Transverse colon (tissue), 4 donors: ENCODE results near the gene IMMP2L. TPM values are rescaled to one million over a fixed set of nuclear protein-coding genes. Genes with fewer than 3 reads are reported as not detected.
"Not testable (repeated sequence)": the region's sequence is repeated elsewhere in the genome, so short reads cannot be mapped to it uniquely, and the experiment has no call there.

Experiments
- DNase-seq: peaks from one replicate; pipeline ENCODE4 v3.0.0-alpha.2; 2019
- H3K27ac ChIP-seq, 4 donors: fragments of 200-600 bp; sonication (generic); 2 replicates each; pipeline ENCODE4 v1.5.1; 2016 to 2018; ENCODE audit warnings: inconsistent platforms in 4 of 4
- H3K27me3 ChIP-seq: fragments of 200-600 bp; sonication (generic); 2 replicates; pipeline ENCODE4 v1.5.1; 2017; ENCODE audit warnings: inconsistent platforms
- H3K36me3 ChIP-seq, 4 donors: fragments of 200-600 bp; sonication (generic); 2 replicates each; pipeline ENCODE4 v1.5.1; 2017 to 2019; ENCODE audit warnings: inconsistent platforms in 4 of 4
- H3K4me1 ChIP-seq, 4 donors: fragments of 200-600 bp; sonication (generic); 2 replicates each; pipeline ENCODE4 v1.5.1; 2017 to 2020; ENCODE audit warnings: inconsistent platforms in 4 of 4
- H3K4me3 ChIP-seq, 4 donors: fragments of 200-600 bp; sonication (generic); 1 replicate in 1 of 4; 2 replicates in 3 of 4; pipeline versions ENCODE4 v1.5.1 to v1.6.1; 2017 to 2019; ENCODE audit warnings: inconsistent platforms in 4 of 4
- H3K9me3 ChIP-seq, 2 donors: fragments of 200-600 bp; sonication (generic); 2 replicates each; pipeline ENCODE4 v1.5.1; 2017 to 2019; ENCODE audit warnings: inconsistent platforms in 2 of 2
- CTCF ChIP-seq, 5 experiments: fragments of 200-600 bp in 3 of 5; fragments of 450-650 bp in 2 of 5; sonication (generic) in 3 of 5; IDR thresholded peaks; 1 replicate in 2 of 5; 2 replicates in 3 of 5; pipeline ENCODE4 v1.5.1; 2016 to 2017; ENCODE audit warnings: antibody characterized with exemption in 5 of 5, inconsistent platforms in 3 of 5, mild to moderate bottlenecking in 2 of 5, moderate library complexity in 1 of 5
- EP300 ChIP-seq: sonication (generic); formaldehyde crosslinking; IDR thresholded peaks from one replicate; pipeline ENCODE4 v1.6.1; 2017; ENCODE audit warnings: antibody characterized with exemption, low read depth
- POLR2A ChIP-seq: fragments of 450-650 bp; IDR thresholded peaks from one replicate; pipeline ENCODE4 v1.6.1; 2016; ENCODE audit warnings: antibody characterized with exemption, mild to moderate bottlenecking, moderate library complexity
- POLR2AphosphoS5 ChIP-seq, 3 donors: sonication (generic); formaldehyde crosslinking; IDR thresholded peaks; one replicate each; pipeline ENCODE4 v1.6.1; 2016; ENCODE audit warnings: antibody characterized with exemption in 3 of 3
- WGBS, 2 donors: methylation state at CpG; one replicate each; pipeline ENCODE4 v1.1.5; 2018; ENCODE audit warnings: low coverage in 1 of 2; 5-methylcytosine and 5-hydroxymethylcytosine counted together
- in situ Hi-C, 4 donors: fragments of 200-750 bp; cut with MboI; loops; one replicate each; pipeline versions ENCODE4 v1.15.0 to v1.15.1; 2017; ENCODE audit warnings: low sequenced_read_pairs in 3 of 4, low pct_ligation_motif_present in 1 of 4, low pct_unique_long_range_greater_than_20kb in 1 of 4
- intact Hi-C: fragments of 100-400 bp; cut with DNase I; formaldehyde crosslinking; loops from one replicate; pipeline ENCODE4 v1.15.1; 2023; ENCODE audit warnings: low total_unique reads
- total RNA-seq, 4 donors: library from RNA; depleted of rRNA; stranded (reverse); fragments of >200 nt; gene quantifications; one replicate each; pipeline ENCODE4 v1.1.0, GENCODE V29; 2016

The IMMP2L gene
- total RNA-seq, 4 donors from 2014 or later, result 8.6 to 69.6 (median 10.9) TPM

- WGBS, 2 donors, result 29 to 64% methylated on average over 1 of the region's 1 CpG
- no peaks in the 10 kb centered on the region for H3K27me3 ChIP-seq
- H3K4me3 ChIP-seq, result no peak overlapping the region
- H3K9me3 ChIP-seq, result no peaks in the 10 kb centered on the region
- DNase-seq, result no peak
- H3K36me3 ChIP-seq, result no peaks in the 10 kb centered on the region
- H3K27ac ChIP-seq, result no peak overlapping the region
- no peak for TF ChIP-seq EP300
- intact Hi-C loops (no loop called here), in situ Hi-C loops (no loop called here)
- H3K4me1 ChIP-seq, result peaks cover 0 to 7% (median 0%) of the 10 kb centered on the region in 4 donors
These were observed 270.2 kb downstream of the IMMP2L start for GRCh38 chr7:111292026-111292470.

GRCh38 chr7:111290982-111291381 lies 271.3 kb downstream of the IMMP2L start:
- in situ Hi-C loops, result no loop called here
- H3K9me3 ChIP-seq, result no peaks in the 10 kb centered on the region
- no peaks in the 10 kb centered on the region for H3K27me3 ChIP-seq
- intact Hi-C loops, result no loop called here
- 75 to 82% methylated on average over 1 of the region's 1 CpG for WGBS, 2 donors
- TF ChIP-seq CTCF (IDR thresholded peaks at IDR 0.05) (no peak), EP300 (no peak), POLR2A (no peak), POLR2AphosphoS5 (IDR thresholded peaks at IDR 0.05) (no peak)
- H3K4me1 ChIP-seq, result peaks cover 0 to 7% (median 0%) of the 10 kb centered on the region in 4 donors
- DNase-seq, result no peak
- no peak overlapping the region for H3K27ac ChIP-seq
- no peak overlapping the region for H3K4me3 ChIP-seq
- no peaks in the 10 kb centered on the region for H3K36me3 ChIP-seq

- DNase-seq, result no peak
- H3K36me3 ChIP-seq, result no peaks in the 10 kb centered on the region
- H3K4me1 ChIP-seq, result peaks cover 0 to 7% (median 0%) of the 10 kb centered on the region in 4 donors
- no peaks in the 10 kb centered on the region for H3K9me3 ChIP-seq
- H3K4me3 ChIP-seq, result no peak overlapping the region
- no peaks in the 10 kb centered on the region for H3K27me3 ChIP-seq
- H3K27ac ChIP-seq, result no peak overlapping the region
- TF ChIP-seq POLR2AphosphoS5 (IDR thresholded peaks at IDR 0.05) (no peak), CTCF (IDR thresholded peaks at IDR 0.05) (no peak), POLR2A (no peak), EP300 (no peak)
- 67 to 73% methylated on average over 1 of the region's 1 CpG for WGBS, 2 donors
- intact Hi-C loops (no loop called here), in situ Hi-C loops (no loop called here)
These were observed 271.9 kb downstream of the IMMP2L start for GRCh38 chr7:111290419-111290818.

- H3K27ac ChIP-seq, intact Hi-C loops, in situ Hi-C loops, H3K4me1 ChIP-seq, H3K27me3 ChIP-seq, H3K4me3 ChIP-seq, H3K9me3 ChIP-seq, H3K36me3 ChIP-seq, DNase-seq: not testable (repeated sequence)
- WGBS, 2 donors, result 80 to 100% methylated on average over 1 to 3 of the region's 3 CpGs
These were observed 273.9 kb downstream of the IMMP2L start for GRCh38 chr7:111288441-111288840.

GRCh38 chr7:111282626-111283025 lies 279.7 kb downstream of the IMMP2L start:
- in situ Hi-C loops, result no loop called here
- intact Hi-C loops, result no loop called here
- WGBS, 2 donors, result 95% methylated on average over 2 of the region's 2 CpGs; no CpG with 5 or more reads in 1 of the 2 donors

More at GRCh38 chr7:111282626-111283025, 279.7 kb downstream of the IMMP2L start:
- no peaks in the 10 kb centered on the region for H3K9me3 ChIP-seq
- no peaks in the 10 kb centered on the region for H3K36me3 ChIP-seq
- no peak for DNase-seq
- H3K4me3 ChIP-seq, result no peak overlapping the region
- H3K4me1 ChIP-seq, result no peaks in the 10 kb centered on the region
- no peak overlapping the region for H3K27ac ChIP-seq
- H3K27me3 ChIP-seq, result no peaks in the 10 kb centered on the region
- TF ChIP-seq CTCF (IDR thresholded peaks at IDR 0.05), result no peak
- no peak for TF ChIP-seq POLR2AphosphoS5 (IDR thresholded peaks at IDR 0.05)
- no peak for TF ChIP-seq EP300
- no peak for TF ChIP-seq POLR2A
